ENCODE data around the gene GUK1. TPM values are rescaled to one million over a fixed set of nuclear protein-coding genes. Genes with fewer than 3 reads are reported as not detected.

The GUK1 gene
- total and polyA plus RNA-seq, 2 donors (not counting 1 experiment from before 2014, with no cell fraction given) = 125 to 356 TPM

DNA sequence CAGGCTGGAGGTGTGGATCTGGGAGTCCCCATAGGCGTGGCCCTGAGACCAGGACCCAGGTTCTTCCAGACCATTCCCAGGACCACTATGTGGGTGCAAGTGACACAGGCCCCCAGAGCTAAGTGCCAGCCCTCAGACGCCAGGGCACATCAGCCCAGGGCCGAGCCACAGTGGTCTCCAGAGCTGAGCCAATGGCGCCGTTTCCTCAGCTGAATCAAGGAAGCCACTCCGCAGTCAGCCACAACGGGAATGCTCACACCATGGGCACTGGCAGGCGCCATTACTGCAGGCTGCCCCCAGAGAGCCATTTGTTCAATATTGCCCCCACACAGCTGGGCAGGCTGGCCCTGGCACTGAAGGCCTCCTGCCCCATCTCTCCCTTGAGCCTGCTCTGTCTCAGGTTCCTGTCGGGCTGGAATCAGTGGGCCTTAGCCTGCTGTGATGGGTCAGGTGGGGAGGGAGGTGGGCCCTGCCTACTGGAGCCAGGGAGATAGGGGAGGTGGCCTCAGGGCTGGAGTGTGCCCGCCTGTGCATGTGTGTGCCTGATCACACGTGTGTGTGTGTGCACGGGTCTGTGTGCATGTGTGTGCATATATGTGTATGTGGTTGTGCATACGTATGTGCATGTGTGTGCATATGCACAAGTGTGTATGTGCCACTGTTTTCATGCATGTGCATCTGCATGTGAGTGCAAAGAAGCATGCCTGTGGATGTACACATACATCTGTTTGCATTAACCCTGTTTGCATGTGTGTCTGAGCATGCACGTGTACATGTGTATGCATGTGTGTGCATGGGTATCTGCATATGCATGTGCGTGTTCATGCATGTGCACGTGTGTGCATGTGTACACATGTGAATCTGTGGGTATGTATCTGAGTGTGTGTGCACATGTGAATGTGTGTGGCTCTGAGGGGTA, 15.8 kb downstream of the GUK1 start:
- Mint-ChIP-seq H3K4me1 (no peaks in the 10 kb centered on the region), H3K9me3 (ENCODE audit: insufficient read depth) (no peaks in the 10 kb centered on the region), H3K27ac (no peak overlapping the region), H3K27me3 (peaks cover 3% of the 10 kb centered on the region), H3K4me3 (no peak overlapping the region)
- H3K27ac ChIP-seq (ENCODE audit: low read length in 2 of 2) = no peak overlapping the region
- peaks cover 0 to 3% of the 10 kb centered on the region in 2 donors for H3K4me1 ChIP-seq (ENCODE audit: control insufficient read depth in 2 of 2, insufficient read depth in 2 of 2, low read length in 2 of 2)
- H4K20me1 ChIP-seq (ENCODE audit: control insufficient read depth, insufficient read depth, low read length, poor library complexity, severe bottlenecking) = no peaks in the 10 kb centered on the region
- H3K4me3 ChIP-seq (ENCODE audit: control extremely low read depth in 1 of 5, extremely low read depth in 1 of 5, insufficient read depth in 1 of 5, low read depth in 2 of 5, low read length in 4 of 5) = no peak overlapping the region
- H3K9ac ChIP-seq (ENCODE audit: low read length) = no peak overlapping the region
- H2AFZ ChIP-seq (ENCODE audit: insufficient read depth, low read depth, low read length, poor library complexity, severe bottlenecking) = no peak overlapping the region
- no peaks in the 10 kb centered on the region for H3K79me2 ChIP-seq (ENCODE audit: control insufficient read depth, insufficient read depth, low read length)
- H3K4me2 ChIP-seq (replicated peaks; ENCODE audit: low read depth, low read length, poor library complexity, severe bottlenecking) = no peak overlapping the region
- no peaks in the 10 kb centered on the region for H3K36me3 ChIP-seq (replicated peaks in 1 of 2; ENCODE audit: control extremely low read depth in 1 of 2, control insufficient read depth in 1 of 2, extremely low read depth in 1 of 2, insufficient read depth in 2 of 2, low read length in 1 of 2)
- CTCF ChIA-PET = no interaction called here
- ATAC-seq (ENCODE audit: low read depth) = no peak
- POLR2A ChIA-PET = no interaction called here
- peaks cover 0 to 2% (median 0%) of the 10 kb centered on the region in 3 donors for H3K9me3 ChIP-seq (ENCODE audit: control extremely low read depth in 1 of 3, control insufficient read depth in 2 of 3, insufficient read depth in 1 of 3, low read length in 2 of 3)
- no peak for DNase-seq
- TF ChIP-seq, protein P1, sequence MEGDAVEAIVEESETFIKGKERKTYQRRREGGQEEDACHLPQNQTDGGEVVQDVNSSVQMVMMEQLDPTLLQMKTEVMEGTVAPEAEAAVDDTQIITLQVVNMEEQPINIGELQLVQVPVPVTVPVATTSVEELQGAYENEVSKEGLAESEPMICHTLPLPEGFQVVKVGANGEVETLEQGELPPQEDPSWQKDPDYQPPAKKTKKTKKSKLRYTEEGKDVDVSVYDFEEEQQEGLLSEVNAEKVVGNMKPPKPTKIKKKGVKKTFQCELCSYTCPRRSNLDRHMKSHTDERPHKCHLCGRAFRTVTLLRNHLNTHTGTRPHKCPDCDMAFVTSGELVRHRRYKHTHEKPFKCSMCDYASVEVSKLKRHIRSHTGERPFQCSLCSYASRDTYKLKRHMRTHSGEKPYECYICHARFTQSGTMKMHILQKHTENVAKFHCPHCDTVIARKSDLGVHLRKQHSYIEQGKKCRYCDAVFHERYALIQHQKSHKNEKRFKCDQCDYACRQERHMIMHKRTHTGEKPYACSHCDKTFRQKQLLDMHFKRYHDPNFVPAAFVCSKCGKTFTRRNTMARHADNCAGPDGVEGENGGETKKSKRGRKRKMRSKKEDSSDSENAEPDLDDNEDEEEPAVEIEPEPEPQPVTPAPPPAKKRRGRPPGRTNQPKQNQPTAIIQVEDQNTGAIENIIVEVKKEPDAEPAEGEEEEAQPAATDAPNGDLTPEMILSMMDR (IDR thresholded peaks at IDR 0.05) = no peak
- no peak for TF ChIP-seq EZH2 (IDR thresholded peaks at IDR 0.05; ENCODE audit: borderline replicate concordance, insufficient read depth, low read depth, low read length, poor library complexity, severe bottlenecking)
- 85% methylated on average over 16 of the region's 16 CpGs for WGBS (ENCODE audit: insufficient coverage)
- intact Hi-C loops (cut with micrococcal nuclease) = no loop called here
- H3K27me3 ChIP-seq (replicated peaks in 1 of 4; ENCODE audit: control extremely low read depth in 1 of 4, control insufficient read depth in 3 of 4, insufficient read depth in 4 of 4, low read length in 3 of 4) = peaks cover 0 to 19% (median 0%) of the 10 kb centered on the region in 4 experiments

DNA sequence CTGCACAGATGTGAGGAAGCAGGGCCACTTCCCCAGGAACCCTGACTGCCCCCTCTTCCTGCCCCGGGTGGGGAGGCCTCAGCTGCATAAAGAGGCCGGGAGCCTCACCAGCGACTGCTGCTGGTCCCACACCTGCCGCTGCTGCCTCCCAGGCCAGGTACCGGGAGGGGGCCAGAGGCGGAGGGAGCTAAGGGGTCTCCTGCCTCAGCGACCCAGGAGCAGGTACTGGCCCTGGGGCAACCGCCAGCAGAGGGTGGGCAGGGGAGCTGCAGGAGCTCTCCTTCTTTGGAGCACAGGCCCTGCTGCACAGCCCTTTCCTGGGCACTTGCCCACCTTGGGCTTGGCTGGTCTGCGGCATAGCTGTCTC, 16.4 kb downstream of the GUK1 start:
- Histone ChIP-seq H2AFZ (ENCODE audit: insufficient read depth, low read depth, low read length, poor library complexity, severe bottlenecking) (no peak overlapping the region), H3K9me3 (ENCODE audit: control extremely low read depth in 1 of 3, control insufficient read depth in 2 of 3, insufficient read depth in 1 of 3, low read length in 2 of 3) (peaks cover 0 to 2% (median 0%) of the 10 kb centered on the region in 3 donors), H3K27me3 (replicated peaks in 1 of 4; ENCODE audit: control extremely low read depth in 1 of 4, control insufficient read depth in 3 of 4, insufficient read depth in 4 of 4, low read length in 3 of 4) (peaks cover 0 to 19% (median 0%) of the 10 kb centered on the region in 4 experiments), H4K20me1 (ENCODE audit: control insufficient read depth, insufficient read depth, low read length, poor library complexity, severe bottlenecking) (no peaks in the 10 kb centered on the region), H3K27ac (ENCODE audit: low read length in 2 of 2) (no peak overlapping the region), H3K9ac (ENCODE audit: low read length) (no peak overlapping the region), H3K36me3 (replicated peaks in 1 of 2; ENCODE audit: control extremely low read depth in 1 of 2, control insufficient read depth in 1 of 2, extremely low read depth in 1 of 2, insufficient read depth in 2 of 2, low read length in 1 of 2) (no peaks in the 10 kb centered on the region), H3K4me3 (ENCODE audit: control extremely low read depth in 1 of 5, extremely low read depth in 1 of 5, insufficient read depth in 1 of 5, low read depth in 2 of 5, low read length in 4 of 5) (no peak overlapping the region), H3K79me2 (ENCODE audit: control insufficient read depth, insufficient read depth, low read length) (no peaks in the 10 kb centered on the region), H3K4me1 (ENCODE audit: control insufficient read depth in 2 of 2, insufficient read depth in 2 of 2, low read length in 2 of 2) (peaks cover 0 to 3% of the 10 kb centered on the region in 2 donors), H3K4me2 (replicated peaks; ENCODE audit: low read depth, low read length, poor library complexity, severe bottlenecking) (no peak overlapping the region)
- Mint-ChIP-seq H3K27me3 (peaks cover 3% of the 10 kb centered on the region), H3K4me3 (no peak overlapping the region), H3K9me3 (ENCODE audit: insufficient read depth) (no peaks in the 10 kb centered on the region), H3K27ac (no peak overlapping the region), H3K4me1 (no peaks in the 10 kb centered on the region)
- ChIA-PET POLR2A (no interaction called here), CTCF (no interaction called here)
- TF ChIP-seq, protein P1 (IDR thresholded peaks at IDR 0.05) = no peak
- no peak for TF ChIP-seq EZH2 (IDR thresholded peaks at IDR 0.05; ENCODE audit: borderline replicate concordance, insufficient read depth, low read depth, low read length, poor library complexity, severe bottlenecking)
- 14% methylated on average over 9 of the region's 9 CpGs for WGBS (ENCODE audit: insufficient coverage)
- ATAC-seq (ENCODE audit: low read depth) (no peak), DNase-seq (no peak)
- intact Hi-C loops (cut with micrococcal nuclease) = no loop called here

All from B cell (primary cell).